Measurements from ENCODE around the gene XPNPEP2. TPM values are rescaled to one million over a fixed set of nuclear protein-coding genes. Genes with fewer than 3 reads are reported as not detected.

XPNPEP2 gene
- total and polyA plus RNA-seq, 9 of the 15 experiments (the other 6 are each of a cell fraction or from before 2014, with no cell fraction given), result 0.03 to 0.19 (median 0.09) TPM; not detected in 5

GRCh38 chrX:129693354-129693753 lies 45.4 kb upstream of the XPNPEP2 start:
- Histone ChIP-seq H3K79me2 (ENCODE audit: control insufficient read depth, insufficient read depth, low read length) (no peaks in the 10 kb centered on the region), H3K27me3 (ENCODE audit: control insufficient read depth in 2 of 2, insufficient read depth in 2 of 2, low read length in 2 of 2) (peaks cover 5 to 38% of the 10 kb centered on the region in 2 experiments), H3K4me3 (no peak overlapping the region), H3K4me2 (ENCODE audit: insufficient read depth, low read length) (no peak overlapping the region), H3K27ac (ENCODE audit: extremely low read depth, low read depth, low read length) (no peak overlapping the region), H3K9ac (ENCODE audit: insufficient read depth in 1 of 2, low read depth in 2 of 2, low read length in 2 of 2) (no peak overlapping the region), H3K9me3 (replicated peaks; ENCODE audit: control insufficient read depth, insufficient read depth, low read depth, low read length) (no peaks in the 10 kb centered on the region), H2AFZ (ENCODE audit: low read depth, low read length) (no peak overlapping the region), H3K9me1 (ENCODE audit: control insufficient read depth, insufficient read depth, low read length) (no peaks in the 10 kb centered on the region), H4K20me1 (replicated peaks; ENCODE audit: control insufficient read depth, insufficient read depth, low read length) (no peaks in the 10 kb centered on the region), H3K36me3 (ENCODE audit: control insufficient read depth, insufficient read depth, low read length) (no peaks in the 10 kb centered on the region), H3K4me1 (replicated peaks in 1 of 2; ENCODE audit: control insufficient read depth in 2 of 2, insufficient read depth in 2 of 2, low read length in 2 of 2) (no peaks in the 10 kb centered on the region)
- DNase-seq (ENCODE audit: extremely low read depth in 1 of 4, low spot score in 3 of 4), result no peak
- no peak for TF ChIP-seq ZBTB34 (CRISPR knock-in tag; IDR thresholded peaks at IDR 0.05)
- no peak for TF ChIP-seq ERF (CRISPR knock-in tag; IDR thresholded peaks at IDR 0.05)
- 0 out of 2 replicates have a peak, but pooled peaks have one; percentile 8 for TF ChIP-seq CEBPB (tag; IDR thresholded peaks at IDR 0.05)
- no peak for FAIRE-seq
- in situ Hi-C loops (cut with MboI), result no loop called here
- WGBS (ENCODE audit: insufficient coverage, low coverage, missing lambda C conversion rate), result 6% methylated on average over 3 of the region's 3 CpGs
- BruUV-seq (replicated peaks), result no TSS peak
- CTCF ChIA-PET (ENCODE audit: low intra/inter-chr PET ratio), result no interaction called here
- POLR2A ChIA-PET, result interaction anchor here (1.0 kb wide), 1 partner anchor 8 kb away, joined by 3 read pairs; no protein-coding TSS in a partner anchor
- intact Hi-C loops (cut with micrococcal nuclease), result no loop called here
- ATAC-seq, result no peak

DNA sequence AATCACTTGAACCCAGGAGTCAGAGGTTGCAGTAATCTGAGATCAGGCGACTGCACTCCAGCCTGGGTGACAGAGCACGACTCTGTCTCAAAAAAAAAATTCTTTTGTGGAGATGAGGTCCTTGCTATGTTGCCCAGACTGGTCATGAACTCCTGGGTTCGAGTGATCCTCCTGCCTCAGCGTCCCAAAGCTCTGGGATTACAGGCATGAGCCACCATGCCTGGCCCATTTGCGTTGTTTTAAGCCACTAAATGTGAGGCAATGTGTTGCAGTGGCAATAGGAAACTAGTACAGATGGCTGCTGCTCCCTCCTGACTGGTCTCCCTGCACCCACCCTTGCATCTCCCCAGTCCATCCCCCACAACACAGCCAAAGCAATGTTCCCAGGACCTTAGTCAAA lies 44.0 kb upstream of the XPNPEP2 start:
- DNase-seq (ENCODE audit: extremely low read depth in 1 of 4, low spot score in 3 of 4) (no peak), ATAC-seq (no peak), FAIRE-seq (no peak)
- no TSS peak for BruUV-seq (replicated peaks)
- Histone ChIP-seq H3K9me1 (ENCODE audit: control insufficient read depth, insufficient read depth, low read length) (no peaks in the 10 kb centered on the region), H4K20me1 (replicated peaks; ENCODE audit: control insufficient read depth, insufficient read depth, low read length) (no peaks in the 10 kb centered on the region), H3K79me2 (ENCODE audit: control insufficient read depth, insufficient read depth, low read length) (no peaks in the 10 kb centered on the region), H3K4me2 (ENCODE audit: insufficient read depth, low read length) (no peak overlapping the region), H3K36me3 (ENCODE audit: control insufficient read depth, insufficient read depth, low read length) (no peaks in the 10 kb centered on the region), H3K4me3 (no peak overlapping the region), H3K9ac (ENCODE audit: insufficient read depth in 1 of 2, low read depth in 2 of 2, low read length in 2 of 2) (no peak overlapping the region), H3K4me1 (replicated peaks in 1 of 2; ENCODE audit: control insufficient read depth in 2 of 2, insufficient read depth in 2 of 2, low read length in 2 of 2) (no peaks in the 10 kb centered on the region), H2AFZ (ENCODE audit: low read depth, low read length) (no peak overlapping the region), H3K27ac (ENCODE audit: extremely low read depth, low read depth, low read length) (no peak overlapping the region), H3K27me3 (ENCODE audit: control insufficient read depth in 2 of 2, insufficient read depth in 2 of 2, low read length in 2 of 2) (peaks cover 5 to 28% of the 10 kb centered on the region in 2 experiments), H3K9me3 (replicated peaks; ENCODE audit: control insufficient read depth, insufficient read depth, low read depth, low read length) (no peaks in the 10 kb centered on the region)
- intact Hi-C loops (cut with micrococcal nuclease) (no loop called here), in situ Hi-C loops (cut with MboI) (no loop called here)
- ChIA-PET POLR2A (no interaction called here), CTCF (ENCODE audit: low intra/inter-chr PET ratio) (no interaction called here)
- WGBS (ENCODE audit: insufficient coverage, low coverage, missing lambda C conversion rate), result 0% methylated on average over 5 of the region's 5 CpGs
- TF ChIP-seq EP400 (IDR thresholded peaks at IDR 0.05) (no peak), ZNF124 (CRISPR knock-in tag; IDR thresholded peaks at IDR 0.05) (no peak), BCOR (IDR thresholded peaks at IDR 0.05) (no peak), NRF1 (conservative IDR thresholded peaks at IDR 0.05 in 1 of 2, IDR thresholded peaks at IDR 0.05 in 1 of 2) (no peak), THAP7 (CRISPR knock-in tag; IDR thresholded peaks at IDR 0.05) (no peak), CTBP1 (IDR thresholded peaks at IDR 0.05; ENCODE audit: borderline replicate concordance) (no peak), NCOA2 (IDR thresholded peaks at IDR 0.05; ENCODE audit: partially characterized antibody in 2 of 2) (no peak), SAFB (IDR thresholded peaks at IDR 0.05; ENCODE audit: borderline replicate concordance, low read depth, low read length) (no peak), CAMTA2 (CRISPR knock-in tag; conservative IDR thresholded peaks at IDR 0.05) (no peak), KAT7 (CRISPR knock-in tag; IDR thresholded peaks at IDR 0.05; ENCODE audit: borderline replicate concordance) (no peak), CBX3 (IDR thresholded peaks at IDR 0.05; ENCODE audit: borderline replicate concordance in 1 of 2, low read length in 2 of 2) (no peak), SAP30 (IDR thresholded peaks at IDR 0.05; ENCODE audit: borderline replicate concordance, insufficient read depth, low read depth, low read length, poor library complexity, severe bottlenecking) (no peak), ZNF408 (CRISPR knock-in tag; IDR thresholded peaks at IDR 0.05; ENCODE audit: low read depth) (no peak), SMARCA5 (IDR thresholded peaks at IDR 0.05) (no peak)

All from K562 (cell line).